Measurements from ENCODE around the gene NIPAL3.

NIPAL3 gene

GRCh38 chr1:24502709-24503058 lies 87.1 kb downstream of the NIPAL3 start, which contains the start of gene RCAN3:
Gene RCAN3, plus strand, starts transcription at chr1:24502836. Its CDS starts 11,537 bp downstream, at chr1:24514373.
- TF ChIP-seq, protein P1, sequence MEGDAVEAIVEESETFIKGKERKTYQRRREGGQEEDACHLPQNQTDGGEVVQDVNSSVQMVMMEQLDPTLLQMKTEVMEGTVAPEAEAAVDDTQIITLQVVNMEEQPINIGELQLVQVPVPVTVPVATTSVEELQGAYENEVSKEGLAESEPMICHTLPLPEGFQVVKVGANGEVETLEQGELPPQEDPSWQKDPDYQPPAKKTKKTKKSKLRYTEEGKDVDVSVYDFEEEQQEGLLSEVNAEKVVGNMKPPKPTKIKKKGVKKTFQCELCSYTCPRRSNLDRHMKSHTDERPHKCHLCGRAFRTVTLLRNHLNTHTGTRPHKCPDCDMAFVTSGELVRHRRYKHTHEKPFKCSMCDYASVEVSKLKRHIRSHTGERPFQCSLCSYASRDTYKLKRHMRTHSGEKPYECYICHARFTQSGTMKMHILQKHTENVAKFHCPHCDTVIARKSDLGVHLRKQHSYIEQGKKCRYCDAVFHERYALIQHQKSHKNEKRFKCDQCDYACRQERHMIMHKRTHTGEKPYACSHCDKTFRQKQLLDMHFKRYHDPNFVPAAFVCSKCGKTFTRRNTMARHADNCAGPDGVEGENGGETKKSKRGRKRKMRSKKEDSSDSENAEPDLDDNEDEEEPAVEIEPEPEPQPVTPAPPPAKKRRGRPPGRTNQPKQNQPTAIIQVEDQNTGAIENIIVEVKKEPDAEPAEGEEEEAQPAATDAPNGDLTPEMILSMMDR (IDR thresholded peaks at IDR 0.05; ENCODE audit: unreplicated experiment in 3 of 3), result no peak
- Mint-ChIP-seq H3K9me3 (no peaks in the 10 kb centered on the region), H3K27ac (peak within 1 kb of the TSS; percentile 75 to 81 (median 77)), H3K27me3 (ENCODE audit: low read depth) (peaks cover 76% of the 10 kb centered on the region), H3K4me3 (peak within 1 kb of the TSS; percentile 95 to 99 (median 96)), H3K4me1 (peaks cover 5% of the 10 kb centered on the region), H3K36me3 (ENCODE audit: low read depth) (no peaks in the 10 kb centered on the region)

GRCh38 chr1:24503059-24503751 lies 87.6 kb downstream of the NIPAL3 start:
- Mint-ChIP-seq H3K36me3 (ENCODE audit: low read depth) (no peaks in the 10 kb centered on the region), H3K27me3 (ENCODE audit: low read depth) (peaks cover 71% of the 10 kb centered on the region), H3K4me3 (peak overlapping the region; percentile 95 to 99 (median 96)), H3K4me1 (peaks cover 5% of the 10 kb centered on the region), H3K27ac (peak overlapping the region; percentile 75 to 81 (median 77)), H3K9me3 (no peaks in the 10 kb centered on the region)
- TF ChIP-seq, protein P1 (IDR thresholded peaks at IDR 0.05; ENCODE audit: unreplicated experiment in 3 of 3), result no peak

DNA sequence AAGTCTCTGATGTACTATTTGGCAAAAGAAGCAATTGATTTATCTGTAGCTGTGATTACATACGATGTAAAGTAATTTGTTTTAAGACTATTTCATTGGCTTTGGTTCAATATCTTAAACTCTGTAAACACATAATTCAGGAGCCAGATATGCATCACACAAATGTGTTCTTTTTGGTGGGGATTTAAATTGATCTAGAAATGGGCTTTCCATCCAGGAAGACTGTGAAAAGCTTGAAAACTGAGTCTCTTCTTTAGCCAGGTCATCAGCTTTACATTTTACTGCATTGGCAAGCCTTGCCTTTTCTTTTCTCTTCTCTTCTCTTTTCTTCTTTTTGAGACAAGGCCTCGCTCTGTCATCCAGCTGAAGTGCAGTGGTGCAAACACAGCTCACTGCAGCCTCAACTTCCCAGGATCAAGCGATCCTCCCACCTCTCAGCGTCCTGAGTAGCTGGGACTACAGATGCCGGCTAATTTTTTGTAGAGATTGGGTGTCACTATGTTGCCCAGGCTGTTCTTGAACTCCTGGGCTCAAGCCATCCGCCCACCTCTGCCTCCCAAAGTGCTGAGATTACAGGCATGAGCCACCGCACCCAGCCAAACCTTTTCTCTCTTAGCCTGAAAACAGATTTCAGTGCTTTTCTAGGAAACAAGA lies 88.4 kb downstream of the NIPAL3 start:
- Mint-ChIP-seq H3K27me3 (ENCODE audit: low read depth) (peaks cover 64% of the 10 kb centered on the region), H3K4me1 (peaks cover 5% of the 10 kb centered on the region), H3K36me3 (ENCODE audit: low read depth) (no peaks in the 10 kb centered on the region), H3K9me3 (no peaks in the 10 kb centered on the region), H3K27ac (peak overlapping the region in 2 of 3 experiments; percentile 77 to 81), H3K4me3 (peak overlapping the region; percentile 95 to 99 (median 96))
- TF ChIP-seq, protein P1 (IDR thresholded peaks at IDR 0.05; ENCODE audit: unreplicated experiment in 3 of 3), result no peak

DNA sequence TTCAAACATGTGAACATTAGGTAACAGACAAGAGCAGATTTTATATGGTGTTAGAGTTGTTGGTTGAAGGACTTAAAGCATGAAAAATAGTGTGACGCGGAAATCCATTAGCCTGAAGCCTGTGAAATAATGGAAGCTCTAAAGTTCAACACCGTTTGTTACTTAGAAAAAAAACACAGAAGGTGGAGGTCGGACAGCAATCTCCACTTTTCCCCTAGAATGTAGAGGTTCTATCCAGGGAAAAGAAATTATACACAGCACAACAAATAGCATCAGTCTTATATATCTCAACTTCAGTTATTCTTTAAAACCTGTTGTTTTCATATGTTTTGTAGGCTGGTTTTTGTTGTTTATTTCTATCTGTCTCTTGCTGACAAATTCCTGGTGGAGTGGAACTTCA lies 89.0 kb downstream of the NIPAL3 start:
- Mint-ChIP-seq H3K27me3 (ENCODE audit: low read depth) (peaks cover 59% of the 10 kb centered on the region), H3K4me1 (peaks cover 5% of the 10 kb centered on the region), H3K36me3 (ENCODE audit: low read depth) (no peaks in the 10 kb centered on the region), H3K9me3 (no peaks in the 10 kb centered on the region), H3K4me3 (peak overlapping the region; percentile 95 to 99 (median 96)), H3K27ac (no peak overlapping the region)
- TF ChIP-seq, protein P1 (IDR thresholded peaks at IDR 0.05; ENCODE audit: unreplicated experiment in 3 of 3), result no peak

GRCh38 chr1:24505816-24506215 lies 90.2 kb downstream of the NIPAL3 start:
- Mint-ChIP-seq H3K27me3 (ENCODE audit: low read depth) (peaks cover 54% of the 10 kb centered on the region), H3K4me1 (peaks cover 5% of the 10 kb centered on the region), H3K4me3 (no peak overlapping the region), H3K27ac (no peak overlapping the region), H3K9me3 (no peaks in the 10 kb centered on the region), H3K36me3 (ENCODE audit: low read depth) (no peaks in the 10 kb centered on the region)
- TF ChIP-seq, protein P1 (IDR thresholded peaks at IDR 0.05; ENCODE audit: unreplicated experiment in 3 of 3), result no peak

Data from nephron (organoid).